ENCODE measurements around the gene DDN. TPM values are rescaled to one million over a fixed set of nuclear protein-coding genes. Genes with fewer than 3 reads are reported as not detected.

Gene DDN
- polyA plus RNA-seq, 4 donors = 85.8 to 111 (median 89.4) TPM

DNA sequence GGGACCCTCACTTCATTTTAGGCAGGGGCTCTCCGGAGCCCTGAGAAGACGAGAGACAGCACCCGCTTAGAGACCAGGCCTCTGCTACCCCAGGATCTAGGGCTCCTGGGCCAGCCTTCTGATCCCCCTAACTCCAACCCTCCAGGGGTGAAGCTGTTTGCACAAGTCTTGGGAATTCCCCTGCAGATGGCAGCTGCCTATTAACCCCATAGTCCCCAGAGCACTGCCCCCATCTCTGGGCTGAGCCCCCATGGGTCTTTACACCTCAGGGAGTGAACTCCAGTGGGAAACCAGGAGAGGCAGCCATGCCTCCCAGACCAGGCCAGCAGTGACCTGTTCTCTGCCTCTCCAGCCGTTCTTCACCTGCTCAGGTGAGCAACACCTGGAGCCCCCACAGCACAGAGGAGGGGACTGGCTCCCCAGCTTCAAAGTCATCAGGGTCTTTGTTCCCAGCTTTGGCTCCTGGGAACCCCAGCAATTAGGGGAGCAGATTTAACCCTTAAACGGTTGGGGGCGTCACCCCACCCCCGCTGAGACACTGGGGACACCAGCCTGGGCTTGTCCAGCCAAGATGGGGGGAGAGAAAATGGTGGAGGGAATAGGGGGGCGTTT lies 29.9 kb downstream of the DDN start:
- DNase-seq (ENCODE audit: low read depth in 4 of 4, low spot score in 3 of 4) = no peak

DNA sequence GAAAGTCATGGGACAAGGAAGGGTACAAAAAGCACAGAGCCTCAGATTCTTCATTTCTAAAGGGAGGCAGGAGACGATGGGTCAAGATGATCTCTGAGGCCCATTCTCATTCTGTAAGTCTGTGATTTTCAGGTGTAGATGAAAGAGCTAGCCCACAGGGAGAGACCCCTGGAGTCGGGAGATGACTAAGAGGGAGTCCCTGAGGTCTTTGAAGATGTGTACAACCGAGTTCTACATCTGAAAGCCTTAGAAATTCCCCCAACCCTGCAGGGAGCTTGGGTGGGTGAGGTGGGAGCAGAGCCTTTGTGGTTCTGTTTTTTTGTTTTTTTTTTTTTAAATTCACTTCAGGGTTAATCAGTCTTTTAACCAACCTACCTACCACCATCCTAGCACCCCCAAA lies 30.7 kb downstream of the DDN start:
- DNase-seq (ENCODE audit: low read depth in 4 of 4, low spot score in 3 of 4) = no peak

DNA sequence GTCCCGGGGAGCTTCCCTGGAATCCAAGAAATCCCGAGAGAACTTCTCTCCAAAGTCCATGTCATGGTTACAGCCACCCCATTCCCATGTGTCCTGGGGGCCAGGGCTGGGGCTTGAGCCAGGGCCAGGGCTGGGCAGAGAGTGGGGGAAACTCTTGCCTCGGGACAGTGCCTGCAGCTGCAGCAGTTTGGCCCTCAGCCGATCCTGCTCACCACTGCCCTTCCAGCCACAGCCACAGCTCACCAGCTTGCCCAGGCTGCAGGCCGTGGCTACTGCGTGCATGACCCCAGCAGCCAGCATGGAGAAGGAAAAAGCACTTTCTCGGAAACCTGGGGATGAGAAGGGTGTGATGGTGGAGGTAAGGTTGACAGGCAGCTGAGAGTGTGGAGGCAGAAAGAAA lies 31.2 kb downstream of the DDN start:
- DNase-seq (ENCODE audit: low read depth in 4 of 4, low spot score in 3 of 4) = no peak

DNA sequence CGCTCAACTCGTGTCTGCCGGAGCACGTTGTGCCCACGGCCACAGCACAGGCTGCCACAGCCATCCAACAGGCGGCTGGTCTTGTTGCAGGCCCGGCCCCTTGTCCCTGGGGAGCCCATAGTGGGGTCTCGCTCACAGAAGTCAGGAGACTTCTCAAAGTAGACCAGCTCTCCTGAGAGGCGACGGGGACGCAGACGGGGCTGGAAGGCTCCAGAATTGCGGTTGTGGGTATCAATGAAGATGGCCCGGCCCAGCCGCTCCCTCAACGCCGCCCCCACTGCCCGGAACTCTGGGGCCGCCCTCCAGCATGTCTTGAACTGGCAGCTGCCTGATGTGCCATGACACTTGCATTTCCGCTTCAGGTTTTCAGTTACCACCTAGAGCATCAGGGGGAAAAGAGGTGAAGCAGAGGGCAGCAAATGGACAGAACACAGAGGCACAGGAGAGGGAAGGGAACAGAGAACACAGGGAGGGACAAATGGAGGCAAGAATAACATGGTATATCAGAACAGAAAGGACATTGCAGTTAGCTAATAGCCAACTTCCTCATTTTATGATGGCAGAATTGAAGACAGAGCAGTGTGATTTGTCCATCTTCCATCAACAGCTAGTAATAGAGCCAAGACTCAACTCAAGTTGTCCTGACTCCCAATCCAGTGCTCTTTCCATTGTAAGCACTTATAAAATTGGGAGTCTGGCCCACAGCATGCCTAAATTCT lies 32.8 kb downstream of the DDN start:
- no peak for DNase-seq (ENCODE audit: low read depth in 4 of 4, low spot score in 3 of 4)

DNA sequence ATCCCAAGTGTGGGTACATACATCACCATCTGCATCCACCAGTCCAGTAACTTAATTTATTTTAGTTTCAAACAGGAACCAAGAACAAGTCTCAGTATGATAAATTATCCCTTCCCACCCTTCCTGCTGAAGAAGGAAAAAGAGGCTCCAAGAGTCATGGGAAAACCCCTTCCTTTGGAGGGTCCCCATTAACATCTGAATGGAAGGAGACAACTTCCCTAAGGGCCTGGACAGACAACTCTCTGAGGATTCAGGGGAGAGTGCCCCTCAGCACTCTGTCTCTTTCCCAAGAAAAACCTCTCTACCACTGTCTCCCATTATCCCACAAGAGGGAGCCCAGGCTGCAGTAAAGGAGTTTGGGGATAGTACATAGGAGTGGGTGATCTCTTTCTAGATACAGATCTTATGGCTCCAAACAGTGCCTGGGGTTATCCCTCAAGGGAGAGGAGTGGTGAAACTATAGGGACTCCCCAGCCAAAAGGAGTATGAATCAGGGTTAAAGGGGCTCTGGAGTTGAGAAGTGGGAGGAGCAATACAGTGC lies 33.8 kb downstream of the DDN start:
- DNase-seq (ENCODE audit: low read depth in 4 of 4, low spot score in 3 of 4) = no peak

DNA sequence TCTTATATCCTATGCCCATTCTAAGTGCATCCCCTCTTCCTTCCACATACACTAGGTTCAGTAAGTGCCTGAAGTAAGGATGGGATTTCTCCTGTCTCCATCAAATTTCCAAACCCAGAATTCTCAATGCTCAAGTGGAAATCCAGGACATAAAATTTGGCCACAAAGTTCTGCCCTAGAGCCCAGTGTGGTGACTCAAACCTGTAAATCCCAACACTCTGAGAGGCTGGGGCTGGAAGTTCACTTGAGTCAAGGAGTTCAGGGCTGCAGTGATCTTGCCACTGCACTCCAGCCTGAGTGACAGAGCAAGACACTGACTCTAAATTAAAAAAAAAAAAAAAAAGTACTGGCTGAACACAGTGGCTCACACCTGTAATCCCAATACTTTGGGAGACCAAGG lies 37.4 kb downstream of the DDN start:
- no peak for DNase-seq (ENCODE audit: low read depth in 4 of 4, low spot score in 3 of 4)

DNA sequence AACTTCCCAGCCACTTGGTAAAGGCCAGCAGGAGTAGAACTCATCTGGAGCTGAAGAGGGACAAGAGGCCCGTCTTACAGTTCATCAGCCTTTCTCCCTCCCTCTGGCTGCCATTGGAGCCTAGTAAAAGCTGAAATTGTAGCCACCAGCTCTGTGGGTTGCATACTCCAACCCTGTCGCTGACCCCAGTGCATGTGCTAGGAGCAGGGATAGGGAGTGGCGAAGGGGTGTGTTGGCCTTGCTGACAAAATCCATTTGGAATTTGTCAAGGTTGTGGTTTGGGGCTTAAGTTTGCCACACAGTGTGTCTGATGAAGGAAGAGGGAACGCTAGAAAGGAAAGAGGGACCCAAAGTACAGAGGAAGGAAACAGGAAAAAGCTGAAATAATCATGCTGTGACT lies 37.8 kb downstream of the DDN start:
- DNase-seq (ENCODE audit: low read depth in 4 of 4, low spot score in 3 of 4) = no peak

DNA sequence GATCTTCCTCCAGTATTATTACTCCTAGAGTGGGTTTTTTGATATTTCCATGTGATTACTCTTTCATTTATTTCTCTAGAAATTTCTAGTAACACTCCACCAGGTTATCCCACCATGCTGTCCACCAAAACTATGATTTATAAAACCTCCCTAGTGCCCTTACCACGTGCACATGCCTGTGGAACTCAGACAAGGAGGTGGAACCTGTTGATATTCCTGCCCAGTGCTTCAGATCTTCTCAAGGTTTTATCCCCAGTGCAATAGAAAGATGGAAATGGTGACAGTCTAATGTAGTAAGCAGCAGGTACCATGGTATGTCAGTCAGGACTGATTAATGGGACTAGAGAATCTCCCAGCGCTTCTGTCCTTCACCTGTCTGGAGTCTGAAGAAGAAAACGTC lies 38.3 kb downstream of the DDN start:
- DNase-seq (ENCODE audit: low read depth in 4 of 4, low spot score in 3 of 4) = no peak

DNA sequence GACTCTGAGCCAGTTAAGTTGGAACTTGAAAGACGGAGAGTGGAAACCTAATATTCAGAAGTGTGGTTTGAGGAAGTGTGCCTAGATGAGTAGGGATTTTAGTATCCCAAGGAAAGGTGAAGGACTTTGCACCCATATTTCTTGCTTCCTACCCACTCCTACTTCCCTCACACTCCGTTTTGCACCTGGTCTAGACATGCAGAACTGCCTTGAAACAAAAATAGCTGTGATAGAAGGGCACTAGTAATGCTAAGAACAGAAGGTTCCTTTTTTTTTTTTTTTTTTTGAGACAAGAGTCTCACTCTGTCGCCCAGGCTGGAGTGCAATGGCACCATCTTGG lies 41.2 kb downstream of the DDN start:
- no peak for DNase-seq (ENCODE audit: low read depth in 4 of 4, low spot score in 3 of 4)

DNA sequence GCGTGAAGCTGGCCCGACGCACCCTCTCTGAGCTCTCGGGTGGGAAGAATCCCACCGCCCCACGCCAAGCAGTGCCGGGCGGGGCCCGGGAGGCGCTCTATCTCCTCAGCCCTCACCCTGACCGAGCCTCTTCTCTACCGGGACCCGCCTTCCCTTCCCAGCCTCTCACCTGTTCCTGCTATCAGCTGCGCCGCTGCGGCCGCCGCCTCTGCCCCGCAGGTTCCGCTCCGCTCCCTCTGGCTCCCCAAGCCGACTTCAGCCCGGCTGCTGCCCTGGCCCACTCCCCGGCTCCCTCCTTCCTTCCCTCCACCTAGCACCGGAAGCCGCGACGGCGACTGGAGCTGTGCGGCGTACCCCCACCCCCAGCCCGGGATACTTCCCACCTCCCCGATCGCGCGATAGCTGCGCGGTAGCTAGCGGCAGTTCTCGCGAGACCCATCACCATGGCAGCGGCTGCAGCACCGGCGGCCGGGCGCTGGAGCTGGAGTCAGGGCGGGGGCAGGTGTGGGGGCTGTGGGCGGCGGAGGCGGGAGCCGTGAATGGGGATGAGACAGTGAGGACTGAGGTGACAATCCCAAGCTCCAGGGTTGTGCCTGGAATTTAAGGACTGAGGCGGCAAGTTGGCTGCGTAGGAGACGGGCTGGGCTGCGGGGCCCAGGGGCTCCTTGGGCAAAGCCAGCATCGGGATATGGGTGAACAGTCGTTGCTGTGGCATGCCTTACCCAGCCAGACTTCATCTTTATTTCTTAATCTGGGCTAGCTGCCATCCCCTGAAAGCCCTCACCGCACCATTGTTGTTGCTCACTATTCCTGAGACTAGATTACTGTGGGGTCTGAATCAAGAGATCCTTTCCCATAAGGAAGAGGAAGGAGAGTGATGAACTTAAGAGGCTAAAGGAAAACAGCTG lies 41.8 kb downstream of the DDN start, which contains the start of gene ARF3:
ARF3 (minus strand) TSS at position 347 of the 908 bp plus-strand sequence. CDS start 16,392 bp downstream, outside the sequence.
- DNase-seq (ENCODE audit: low read depth in 4 of 4, low spot score in 3 of 4) = peak; percentile 87 to 91 (median 90)

DNA sequence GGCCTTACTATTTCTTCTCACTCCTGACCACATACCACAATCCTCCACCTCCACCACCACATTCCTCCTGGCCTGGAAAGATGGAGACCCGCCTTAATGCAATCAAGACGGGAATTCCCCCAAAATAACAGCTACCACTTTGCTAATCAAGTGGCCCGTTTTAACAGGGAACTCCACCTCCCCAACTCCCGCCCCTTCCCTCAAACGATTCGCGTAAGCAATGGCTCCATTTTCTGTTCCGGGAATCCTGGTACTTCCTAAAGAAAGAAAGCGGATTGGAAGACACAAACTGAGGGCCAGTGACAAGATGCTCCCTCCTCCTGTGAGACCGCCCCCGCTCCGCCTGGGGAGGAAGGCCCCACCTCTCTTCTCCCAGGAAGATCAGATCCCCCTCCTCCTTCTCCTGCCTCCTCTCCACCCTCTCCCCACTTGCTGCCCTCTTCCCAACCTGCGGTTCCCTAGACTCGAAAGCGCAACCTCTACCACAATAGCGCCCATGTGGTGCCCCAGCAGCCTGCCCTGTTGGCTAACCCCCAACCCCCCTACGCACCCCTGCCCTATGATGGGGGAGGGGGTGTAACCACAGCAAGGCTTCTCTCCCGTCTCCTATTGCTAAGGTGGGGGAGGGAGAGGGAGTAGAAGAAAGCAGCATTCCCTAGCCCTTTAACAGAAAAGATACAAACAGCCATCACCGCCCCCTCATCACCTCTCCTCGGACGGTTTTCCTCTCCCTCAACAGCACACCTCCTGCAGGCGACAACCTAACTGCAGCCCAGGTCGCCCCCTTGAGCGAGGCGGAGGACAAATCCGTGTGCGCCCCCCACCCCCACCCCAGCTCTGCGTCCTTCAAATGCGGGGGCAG lies 42.7 kb downstream of the DDN start:
- peak; percentile 62 to 88 (median 86) for DNase-seq (ENCODE audit: low read depth in 4 of 4, low spot score in 3 of 4)

DNA sequence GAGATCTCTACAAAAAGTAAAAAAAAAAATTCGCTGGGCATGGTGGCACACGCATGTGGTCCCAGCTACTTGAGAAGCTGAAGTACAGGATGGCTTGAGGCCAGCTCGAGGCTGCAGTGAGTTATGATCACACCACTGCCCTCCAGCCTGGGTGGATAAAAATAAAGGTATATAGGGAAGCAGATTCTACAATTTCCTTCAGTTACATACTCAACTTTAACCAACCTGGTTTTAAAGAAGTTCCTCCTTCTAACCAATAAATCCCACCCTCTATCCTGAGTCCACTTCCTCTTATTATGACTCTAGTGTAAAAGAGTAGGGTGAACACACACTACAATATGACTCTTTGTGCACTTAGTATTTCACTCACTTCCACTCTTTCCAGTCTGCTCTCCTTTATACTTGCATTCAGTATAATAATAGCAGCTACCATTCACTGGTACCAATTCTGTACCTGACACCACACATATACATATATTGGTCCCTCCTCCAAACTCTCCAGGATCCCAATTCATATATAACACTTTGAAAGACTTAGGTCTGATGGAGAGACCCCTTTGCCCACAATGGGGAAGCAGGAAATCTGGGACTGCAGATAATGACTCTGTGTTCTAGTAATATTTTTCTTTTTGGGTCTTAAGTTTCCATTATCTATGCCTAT lies 44.2 kb downstream of the DDN start:
- DNase-seq (ENCODE audit: low read depth in 4 of 4, low spot score in 3 of 4) = no peak

DNA sequence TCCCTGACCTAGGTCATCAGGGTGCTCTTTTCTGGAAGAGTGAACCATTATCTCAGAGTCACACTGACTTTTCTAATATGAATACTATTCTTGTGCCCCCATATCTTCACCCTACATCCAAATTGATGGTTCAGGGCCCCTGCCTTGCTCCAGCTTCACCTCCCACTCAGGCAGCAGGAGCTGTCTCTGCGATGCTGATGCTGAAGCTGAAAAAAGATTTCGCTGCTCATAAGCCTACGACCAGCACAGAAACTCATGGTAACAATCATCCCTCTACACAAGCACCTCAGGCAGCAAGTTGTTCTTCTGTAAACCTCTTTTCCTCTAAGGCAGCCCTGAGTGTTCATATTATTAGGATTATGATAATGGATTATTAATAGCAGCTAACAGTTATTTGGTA lies 45.1 kb downstream of the DDN start:
- no peak for DNase-seq (ENCODE audit: low read depth in 4 of 4, low spot score in 3 of 4)

DNA sequence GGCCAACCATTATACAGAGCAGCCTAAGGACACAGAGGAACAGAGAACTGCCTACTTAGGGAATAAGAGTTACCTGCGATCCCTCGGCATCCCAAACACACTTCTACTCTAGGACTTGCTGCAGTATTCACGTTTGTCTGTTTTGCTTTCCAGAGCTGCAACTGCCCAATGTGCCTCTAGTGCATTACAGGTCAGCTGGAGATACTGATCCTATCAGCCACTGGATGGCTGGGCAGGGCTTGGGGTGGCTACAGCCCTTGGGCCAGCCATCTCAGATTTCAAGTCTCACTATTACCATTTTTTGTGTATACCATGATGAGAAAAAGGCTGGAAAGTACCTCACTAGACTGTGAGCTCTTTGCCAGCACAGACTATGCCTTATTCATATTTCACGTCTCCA lies 46.5 kb downstream of the DDN start:
- no peak for DNase-seq (ENCODE audit: low read depth in 4 of 4, low spot score in 3 of 4)

DNA sequence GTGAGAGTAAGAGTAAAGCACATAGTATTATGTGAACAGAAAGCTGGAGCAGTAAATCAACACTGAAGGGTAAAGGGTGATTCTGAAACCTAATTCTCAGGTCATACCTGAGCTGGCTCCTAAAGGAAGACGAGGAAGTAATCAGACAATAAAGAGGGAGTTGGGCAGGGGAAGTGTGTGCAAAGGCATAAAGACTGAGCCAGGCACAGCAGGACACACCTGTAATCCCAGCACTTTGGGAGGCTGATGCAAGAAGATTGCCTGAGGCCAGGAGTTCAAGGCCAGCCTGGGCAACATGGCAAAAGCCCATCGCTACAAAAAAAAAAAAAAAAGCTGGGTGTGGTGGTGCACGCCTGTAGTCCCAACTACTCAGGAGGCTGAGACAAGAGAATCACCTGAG lies 51.4 kb downstream of the DDN start:
- no peak for DNase-seq (ENCODE audit: low read depth in 4 of 4, low spot score in 3 of 4)

DNA sequence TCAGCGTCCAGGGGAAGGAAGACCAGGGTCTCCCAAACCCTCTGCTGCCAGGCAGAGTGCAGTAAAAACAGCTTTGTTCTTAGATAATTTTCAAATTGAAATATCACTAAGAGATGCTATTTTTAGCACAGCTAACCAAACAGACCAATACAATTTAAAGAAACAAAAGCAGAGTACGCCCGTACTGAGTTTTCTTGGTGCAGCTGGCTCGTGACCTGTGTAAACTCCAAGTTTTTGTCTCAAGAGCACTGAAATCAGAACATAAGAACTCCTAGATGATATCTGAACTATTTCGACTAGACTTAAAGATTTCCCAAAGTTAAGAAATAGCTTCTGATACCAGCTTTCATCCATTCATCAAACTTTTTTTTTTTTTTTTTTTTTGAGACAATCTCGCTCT lies 52.2 kb downstream of the DDN start:
- no peak for DNase-seq (ENCODE audit: low read depth in 4 of 4, low spot score in 3 of 4)

DNA sequence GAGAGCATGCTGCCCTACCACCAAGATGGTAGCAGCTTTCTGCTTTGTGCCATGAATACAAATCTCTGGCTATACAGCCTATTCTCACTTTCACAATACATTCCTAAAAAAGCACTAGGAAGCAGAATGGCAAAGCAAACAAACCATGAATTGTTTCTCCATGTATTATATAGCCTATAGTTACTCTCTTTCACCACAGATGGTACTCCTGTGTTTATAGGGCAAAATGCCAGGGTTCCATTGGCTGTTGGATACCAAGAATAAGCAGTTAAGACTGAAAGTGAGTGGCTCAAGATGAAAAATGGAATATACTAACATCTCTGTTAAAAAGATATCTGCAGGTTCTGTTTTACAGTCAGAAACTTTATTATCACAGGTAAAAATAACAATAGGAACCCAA lies 53.0 kb downstream of the DDN start:
- DNase-seq (ENCODE audit: low read depth in 4 of 4, low spot score in 3 of 4) = no peak
